ENCODE measurements around the gene RAMACL.
"Not testable (repeated sequence)": the region's sequence is repeated elsewhere in the genome, so short reads cannot be mapped to it uniquely, and the experiment has no call there.

Gene RAMACL

DNA sequence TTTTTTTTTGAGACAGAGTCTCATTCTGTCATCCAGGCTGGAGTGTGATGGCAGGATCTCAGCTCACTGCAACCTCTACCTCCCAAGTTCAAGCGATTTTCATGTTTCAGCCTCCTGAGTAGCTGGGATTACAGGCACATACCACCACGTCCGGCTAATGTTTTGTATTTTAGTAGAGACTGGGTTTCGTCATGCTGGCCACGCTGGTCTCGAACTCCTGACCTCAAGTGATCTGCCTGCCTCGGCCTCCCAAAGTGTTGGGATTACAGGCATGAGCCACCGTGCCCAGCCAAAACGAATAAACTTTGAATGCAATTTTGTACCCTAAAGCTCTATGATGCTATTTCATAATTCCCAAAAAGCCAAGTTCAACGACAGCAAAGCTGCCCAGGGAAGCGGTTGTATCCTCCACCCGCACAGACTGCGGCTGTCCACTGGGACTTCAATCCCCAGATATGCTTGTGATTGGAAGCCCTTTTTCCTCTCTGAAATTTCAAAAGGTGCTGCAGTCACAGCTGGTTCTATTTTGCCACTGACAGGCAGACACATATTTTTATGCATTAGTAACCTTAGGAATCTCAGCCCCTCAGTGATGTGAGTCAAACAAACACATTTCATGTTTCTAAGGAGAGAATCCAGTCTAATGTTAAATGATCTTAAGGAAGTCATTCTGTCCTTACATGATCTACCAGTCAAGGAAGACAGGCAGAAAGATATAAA, 8.7 kb upstream of the RAMACL start:
- DNase-seq = peak; percentile 39

DNA sequence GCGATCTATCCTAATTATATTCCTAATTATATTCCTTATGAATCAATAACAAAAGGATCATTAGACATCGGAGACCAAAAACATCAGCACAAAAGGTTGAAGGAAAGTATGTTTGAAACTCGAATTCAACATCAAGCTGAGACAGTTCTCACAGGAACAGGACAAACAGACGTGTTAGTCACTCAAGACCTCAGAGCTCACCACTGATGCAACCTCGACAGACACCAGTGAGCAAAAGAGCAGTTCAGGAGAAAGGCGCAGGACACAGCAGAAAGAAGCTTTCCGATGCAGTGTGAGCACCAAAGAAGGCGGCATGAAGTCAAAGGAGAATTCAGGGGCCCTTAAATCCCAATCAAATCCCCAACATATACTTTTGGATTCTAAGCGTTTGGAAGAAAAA, 6.3 kb upstream of the RAMACL start:
- no peak for DNase-seq

- no peak for DNase-seq
Observed at GRCh38 chr6:166591961-166592520, 5.6 kb upstream of the RAMACL start.

- DNase-seq = no peak
Observed at GRCh38 chr6:166591026-166591425, 4.5 kb upstream of the RAMACL start.

- DNase-seq = no peak
Observed at GRCh38 chr6:166589786-166590574, 3.5 kb upstream of the RAMACL start.

DNA sequence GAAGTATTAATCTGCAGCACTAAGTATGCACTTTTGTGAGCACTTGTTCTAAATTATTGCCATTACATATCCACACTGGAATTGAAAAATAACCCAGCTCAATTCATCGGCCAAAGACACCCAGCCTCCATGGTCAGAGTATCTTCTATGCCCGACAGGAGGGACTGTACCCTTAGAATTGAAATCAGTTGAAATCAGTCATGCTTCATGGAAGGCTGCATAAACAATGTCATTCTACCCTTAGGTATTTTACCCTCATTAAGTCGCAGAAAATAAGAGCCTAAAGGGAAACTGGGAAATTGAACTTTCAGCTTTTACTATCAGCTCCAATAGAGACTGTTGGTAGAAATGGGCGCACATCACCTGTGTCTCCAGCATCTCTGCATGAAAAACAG, 2.9 kb upstream of the RAMACL start:
- DNase-seq = no peak

- peak; percentile 71 for DNase-seq
Observed at GRCh38 chr6:166588691-166589336, 2.3 kb upstream of the RAMACL start.

DNA sequence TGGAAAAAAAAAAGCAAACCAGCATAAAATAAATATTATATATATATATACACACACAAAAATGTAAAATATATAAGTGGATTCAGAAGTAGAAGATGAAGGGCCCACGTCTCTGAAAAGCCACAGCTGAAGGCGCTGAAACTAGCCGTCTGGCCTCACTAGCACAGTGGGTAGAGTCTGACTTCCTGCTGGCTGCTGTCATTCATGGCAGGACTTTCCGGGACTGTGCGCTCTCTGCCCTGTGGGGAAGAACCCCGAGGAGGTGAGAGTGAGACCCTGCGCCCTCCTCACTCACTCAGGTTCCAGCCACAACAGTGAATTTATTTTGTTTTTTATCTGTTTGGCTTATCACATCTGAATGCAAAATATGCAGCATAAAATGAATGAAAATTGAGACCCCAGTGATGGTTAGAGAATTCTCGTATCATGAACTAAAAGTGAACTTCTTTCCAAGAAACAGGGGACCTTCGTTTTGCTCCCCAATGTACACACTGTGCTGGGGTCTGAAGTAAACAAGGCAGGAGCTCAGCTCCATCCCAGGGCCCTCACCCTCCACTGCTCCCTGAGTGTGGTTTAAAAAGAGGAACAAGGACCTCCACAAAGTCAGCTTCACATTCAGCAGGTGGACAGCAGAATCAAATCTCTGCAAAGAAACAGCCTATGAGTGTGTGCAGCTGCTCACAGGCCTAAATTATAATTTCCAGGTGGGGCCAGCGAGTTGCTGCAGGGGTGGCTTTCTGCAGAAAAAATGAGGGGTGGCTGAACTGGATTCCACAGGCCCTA, 1.3 kb upstream of the RAMACL start:
- no peak for DNase-seq

- no peak for DNase-seq
Observed at GRCh38 chr6:166584853-166585429, 1.5 kb downstream of the RAMACL start.

GRCh38 chr6:166584155-166584554, 2.3 kb downstream of the RAMACL start:
- no peak for DNase-seq

- DNase-seq = no peak
Observed at GRCh38 chr6:166583230-166583965, 3.1 kb downstream of the RAMACL start.

DNA sequence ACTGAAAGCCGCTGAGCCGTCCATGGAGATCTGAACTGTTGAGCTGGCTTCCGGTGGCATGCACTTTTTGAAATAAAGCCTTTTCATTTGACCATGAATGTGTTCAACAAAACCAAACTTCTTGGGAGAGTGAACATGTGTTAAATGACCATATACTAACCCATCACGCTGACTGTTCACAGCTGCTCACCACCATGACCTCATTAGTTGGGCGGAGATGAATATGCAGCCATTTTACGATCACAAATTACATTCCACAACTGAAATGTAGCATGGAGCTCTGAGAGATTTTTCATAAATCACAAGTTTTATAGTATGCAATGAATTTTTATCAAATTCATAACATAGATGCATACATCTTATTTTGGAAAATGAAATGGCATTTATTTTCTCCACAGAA, 4.2 kb downstream of the RAMACL start:
- no peak for DNase-seq

GRCh38 chr6:166581801-166582200, 4.7 kb downstream of the RAMACL start:
- DNase-seq = not testable (repeated sequence)

DNA sequence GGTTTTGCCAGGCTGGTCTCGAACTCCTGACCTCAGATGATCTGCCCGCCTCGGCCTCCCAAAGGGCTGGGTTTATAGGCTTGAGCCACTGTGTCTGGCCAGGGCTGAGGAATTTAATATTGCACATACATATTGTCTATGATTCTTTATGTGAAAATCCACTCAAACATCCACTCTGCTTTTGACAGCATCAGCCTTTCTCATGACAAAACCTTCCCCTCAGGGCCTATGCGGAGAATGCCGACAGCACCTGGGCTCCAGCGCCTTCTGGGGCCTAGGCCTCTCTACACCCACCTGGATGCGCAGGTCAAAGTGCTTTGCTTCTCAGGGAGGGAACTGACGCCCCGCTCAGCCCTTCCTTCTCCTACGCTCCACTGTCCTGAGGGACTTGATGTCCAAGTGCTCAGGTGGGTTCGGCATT, 5.4 kb downstream of the RAMACL start:
- no peak for DNase-seq

DNA sequence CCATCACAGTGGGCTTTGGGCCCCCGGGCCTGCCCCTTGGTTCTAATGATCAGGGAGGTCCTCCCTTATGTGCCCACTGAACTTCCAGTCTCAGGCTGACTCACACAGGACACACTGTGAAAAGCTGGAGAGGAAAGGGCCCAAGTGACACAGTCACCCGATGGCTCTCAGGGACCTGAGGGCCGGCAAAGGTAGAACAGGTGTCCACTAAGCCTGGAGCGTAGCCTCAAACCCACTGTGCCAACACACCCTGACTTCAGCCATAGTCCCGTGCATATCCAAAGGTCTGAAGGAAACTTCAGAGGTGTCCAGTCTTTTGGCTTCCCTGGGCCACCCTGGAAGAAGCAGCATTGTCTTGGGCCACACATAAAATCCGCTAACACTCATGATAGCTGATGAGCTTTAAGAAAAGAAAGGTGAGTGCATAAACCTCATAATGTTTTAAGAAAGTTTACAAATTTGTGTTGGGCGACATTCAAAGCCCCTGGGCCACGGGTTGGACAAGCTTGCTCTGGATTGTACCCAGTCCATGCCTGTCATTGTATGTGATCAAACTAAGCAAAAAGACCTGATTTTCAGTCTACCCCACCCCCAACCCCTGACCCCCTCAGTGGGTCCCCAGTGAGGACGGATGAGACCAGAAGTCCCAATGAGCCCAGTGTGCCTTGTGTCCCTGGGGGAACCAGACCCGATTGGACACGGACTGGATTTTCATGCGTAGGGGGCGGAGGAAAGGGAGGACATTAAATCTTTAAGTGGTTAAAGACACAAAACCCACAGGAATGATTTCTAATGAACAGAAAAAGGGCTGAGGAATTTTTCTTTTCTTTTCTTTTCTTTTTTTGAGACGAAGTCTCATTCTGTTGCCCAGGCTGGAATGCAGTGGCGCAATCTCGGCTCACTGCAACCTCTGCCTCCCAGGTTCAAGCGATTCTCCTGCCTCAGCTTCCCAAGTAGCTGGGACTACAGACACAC, 6.1 kb downstream of the RAMACL start:
- DNase-seq = no peak

DNA sequence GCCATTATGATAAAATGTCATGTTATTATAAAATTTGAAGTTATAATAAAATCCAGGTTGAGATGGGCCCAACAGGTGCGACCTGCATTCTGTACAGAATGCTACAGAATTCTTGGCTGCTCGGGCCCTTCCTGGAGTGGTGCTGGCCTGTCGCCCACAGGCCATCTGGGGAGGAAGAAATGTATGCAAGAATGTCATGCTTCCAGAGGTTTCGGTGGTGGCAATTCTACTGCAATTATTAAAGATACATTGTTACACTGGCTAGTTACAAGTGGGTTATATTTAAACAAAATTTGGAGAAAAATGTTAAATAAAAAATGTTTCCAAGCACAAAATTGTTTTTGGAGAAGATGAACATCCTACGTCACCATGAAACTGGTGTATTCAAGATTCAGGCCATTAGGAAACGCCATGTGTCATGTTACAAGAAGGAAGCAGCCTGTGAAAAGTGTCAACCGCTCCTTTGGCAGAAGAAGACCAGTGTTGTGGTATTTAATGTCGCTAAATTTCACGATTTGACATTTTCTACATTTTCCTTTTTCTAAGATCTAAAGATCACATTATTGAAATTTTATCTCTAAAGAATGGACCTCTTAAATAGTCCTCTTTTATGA, 7.1 kb downstream of the RAMACL start:
- DNase-seq = no peak

GRCh38 chr6:166578536-166579236, 7.8 kb downstream of the RAMACL start:
- no peak for DNase-seq

- DNase-seq = no peak
Observed at GRCh38 chr6:166575205-166575604, 11.3 kb downstream of the RAMACL start.

GRCh38 chr6:166573511-166574216, 12.8 kb downstream of the RAMACL start:
- no peak for DNase-seq

Measured in NCI-H226 (cell line).